ENCODE measurements around the gene FCN1. TPM values are rescaled to one million over a fixed set of nuclear protein-coding genes. Genes with fewer than 3 reads are reported as not detected.

FCN1 gene
- total RNA-seq, 1 donor from 2014 or later, result not detected

GRCh38 chr9:134887686-134888602 lies 29.8 kb downstream of the FCN1 start:
- Histone ChIP-seq H3K4me3 (no peak overlapping the region), H3K4me2 (no peak overlapping the region), H2AFZ (replicated peaks) (no peak overlapping the region), H3K27ac (no peak overlapping the region), H3K4me1 (no peaks in the 10 kb centered on the region), H3K79me2 (ENCODE audit: low read depth) (no peaks in the 10 kb centered on the region), H3K36me3 (no peaks in the 10 kb centered on the region), H4K20me1 (ENCODE audit: low read depth) (no peaks in the 10 kb centered on the region), H3K9me3 (ENCODE audit: low read depth) (no peaks in the 10 kb centered on the region), H3K27me3 (no peaks in the 10 kb centered on the region), H3F3A (ENCODE audit: low read depth) (no peaks in the 10 kb centered on the region), H3K9ac (no peak overlapping the region)
- Mint-ChIP-seq H3K36me3 (no peaks in the 10 kb centered on the region), H3K9me3 (peaks cover 2% of the 10 kb centered on the region), H3K4me3 (no peak overlapping the region), H3K4me1 (peaks cover 4% of the 10 kb centered on the region), H3K27ac (no peak overlapping the region), H3K27me3 (ENCODE audit: insufficient read depth, low read depth) (peaks cover 8% of the 10 kb centered on the region)
- TF ChIP-seq CTCF (IDR thresholded peaks at IDR 0.05) (no peak), EZH2phosphoT487 (IDR thresholded peaks at IDR 0.05) (no peak), EZH2 (IDR thresholded peaks at IDR 0.05) (no peak)
- DNase-seq (ENCODE audit: low spot score), result no peak

- H3K4me1 Mint-ChIP-seq, result peaks cover 4% of the 10 kb centered on the region
- H3K4me1 ChIP-seq, result no peaks in the 10 kb centered on the region
- no peaks in the 10 kb centered on the region for H3K9me3 ChIP-seq (ENCODE audit: low read depth)
- no peaks in the 10 kb centered on the region for H3K27me3 ChIP-seq
- H3K4me3 Mint-ChIP-seq, result no peak overlapping the region
- H3K27ac Mint-ChIP-seq, result peak overlapping the region; percentile 57
- H3K9me3 Mint-ChIP-seq, result no peaks in the 10 kb centered on the region
- H3K4me3 ChIP-seq, result no peak overlapping the region
- no peaks in the 10 kb centered on the region for H3K36me3 Mint-ChIP-seq
- no peaks in the 10 kb centered on the region for H3F3A ChIP-seq (ENCODE audit: low read depth)
- TF ChIP-seq EZH2 (IDR thresholded peaks at IDR 0.05) (no peak), EZH2phosphoT487 (IDR thresholded peaks at IDR 0.05) (no peak), CTCF (IDR thresholded peaks at IDR 0.05) (no peak)
- H3K36me3 ChIP-seq, result no peaks in the 10 kb centered on the region
- H3K27me3 Mint-ChIP-seq (ENCODE audit: insufficient read depth, low read depth), result peaks cover 8% of the 10 kb centered on the region
- no peaks in the 10 kb centered on the region for H3K79me2 ChIP-seq (ENCODE audit: low read depth)
- DNase-seq (ENCODE audit: low spot score), result no peak
- no peak overlapping the region for H3K27ac ChIP-seq
- H3K4me2 ChIP-seq, result no peak overlapping the region
- no peak overlapping the region for H2AFZ ChIP-seq (replicated peaks)
- H4K20me1 ChIP-seq (ENCODE audit: low read depth), result no peaks in the 10 kb centered on the region
- H3K9ac ChIP-seq, result no peak overlapping the region
Measured at GRCh38 chr9:134887219-134887618, 30.5 kb downstream of the FCN1 start.

GRCh38 chr9:134886413-134886913 lies 31.2 kb downstream of the FCN1 start:
- Mint-ChIP-seq H3K27ac (peak overlapping the region; percentile 33), H3K36me3 (no peaks in the 10 kb centered on the region), H3K4me1 (peaks cover 4% of the 10 kb centered on the region), H3K4me3 (no peak overlapping the region), H3K27me3 (ENCODE audit: insufficient read depth, low read depth) (peaks cover 8% of the 10 kb centered on the region), H3K9me3 (no peaks in the 10 kb centered on the region)
- Histone ChIP-seq H2AFZ (replicated peaks) (no peak overlapping the region), H3K9me3 (ENCODE audit: low read depth) (no peaks in the 10 kb centered on the region), H3K4me2 (no peak overlapping the region), H4K20me1 (ENCODE audit: low read depth) (no peaks in the 10 kb centered on the region), H3K27ac (no peak overlapping the region), H3K27me3 (no peaks in the 10 kb centered on the region), H3F3A (ENCODE audit: low read depth) (no peaks in the 10 kb centered on the region), H3K36me3 (no peaks in the 10 kb centered on the region), H3K79me2 (ENCODE audit: low read depth) (no peaks in the 10 kb centered on the region), H3K9ac (no peak overlapping the region), H3K4me1 (no peaks in the 10 kb centered on the region), H3K4me3 (no peak overlapping the region)
- no peak for DNase-seq (ENCODE audit: low spot score)
- no peak for TF ChIP-seq CTCF (IDR thresholded peaks at IDR 0.05)
- no peak for TF ChIP-seq EZH2phosphoT487 (IDR thresholded peaks at IDR 0.05)
